ENCODE measurements around the gene ATG4B. TPM values are rescaled to one million over a fixed set of nuclear protein-coding genes. Genes with fewer than 3 reads are reported as not detected.

ATG4B gene
- total and polyA plus RNA-seq, 9 of the 15 experiments (the other 6 are each of a cell fraction or from before 2014, with no cell fraction given), result 5.9 to 58.8 (median 35.6) TPM

GRCh38 chr2:241701399-241702154, 64.1 kb downstream of the ATG4B start, which contains the start of gene ING5 (continued):
- TF ChIP-seq ZBTB43 (CRISPR knock-in tag; IDR thresholded peaks at IDR 0.05) (no peak), SPI1 (IDR thresholded peaks at IDR 0.05; ENCODE audit: borderline replicate concordance, low read depth, low read length) (no peak), IFI16 (CRISPR knock-in tag; IDR thresholded peaks at IDR 0.05) (no peak), KLF13 (tag; IDR thresholded peaks at IDR 0.05; ENCODE audit: borderline replicate concordance, low read depth) (no peak), NEUROD1 (IDR thresholded peaks at IDR 0.05; ENCODE audit: borderline replicate concordance, low read depth, low read length, partially characterized antibody) (no peak), CHD2 (IDR thresholded peaks at IDR 0.05; ENCODE audit: low read depth, low read length) (no peak), ZNF133 (CRISPR knock-in tag; IDR thresholded peaks at IDR 0.05) (no peak), ZNF143 (CRISPR knock-in tag; IDR thresholded peaks at IDR 0.05) (no peak), TAF1 (IDR thresholded peaks at IDR 0.05; ENCODE audit: control insufficient read depth, extremely low read depth, insufficient read depth, low read length, severe bottlenecking) (peak; percentile 72), EGR1 (conservative IDR thresholded peaks at IDR 0.05) (no peak; the same call in 1 of the 2 replicates), TBP (optimal IDR thresholded peaks at IDR 0.05; ENCODE audit: low read depth, low read length) (peak; percentile 61), SMARCA4 (IDR thresholded peaks at IDR 0.05) (no peak), PCBP2 (IDR thresholded peaks at IDR 0.05; ENCODE audit: low read depth, low read length, poor library complexity, severe bottlenecking) (no peak), C11orf30 (IDR thresholded peaks at IDR 0.05; ENCODE audit: low read depth) (no peak), TEAD4 (IDR thresholded peaks at IDR 0.05; ENCODE audit: low read length) (no peak), TEAD4 (CRISPR knock-in tag; IDR thresholded peaks at IDR 0.05; ENCODE audit: borderline replicate concordance) (no peak), HDAC8 (tag; IDR thresholded peaks at IDR 0.05) (no peak), SMARCB1 (IDR thresholded peaks at IDR 0.05; ENCODE audit: insufficient read length, low read depth) (no peak), MTA1 (IDR thresholded peaks at IDR 0.05; ENCODE audit: borderline replicate concordance) (no peak), ARID2 (IDR thresholded peaks at IDR 0.05) (no peak), ZNF354B (CRISPR knock-in tag; IDR thresholded peaks at IDR 0.05) (no peak), KDM4B (IDR thresholded peaks at IDR 0.05; ENCODE audit: borderline replicate concordance in 2 of 2, low read depth in 1 of 2) (no peak)
